ENCODE data around the gene WARS2. TPM values are rescaled to one million over a fixed set of nuclear protein-coding genes. Genes with fewer than 3 reads are reported as not detected.

The WARS2 gene
- polyA plus RNA-seq, 2 of the 4 experiments (the other 2 are of a cell fraction): 5.9 to 7.9 TPM

GRCh38 chr1:119034359-119034758, 106.1 kb downstream of the WARS2 start:
- CTCF ChIA-PET: no interaction called here
- POLR2A ChIA-PET: no interaction called here

GRCh38 chr1:119032986-119033385, 107.5 kb downstream of the WARS2 start:
- Histone ChIP-seq H3K4me3 (no peak overlapping the region), H3K4me1 (no peaks in the 10 kb centered on the region), H3K27ac (no peak overlapping the region), H3K9me3 (no peaks in the 10 kb centered on the region), H3K4me2 (no peak overlapping the region)
- CTCF ChIA-PET: no interaction called here
- ATAC-seq (no peak), DNase-seq (ENCODE audit: low read depth in 1 of 2, low spot score in 1 of 2) (no peak), FAIRE-seq (no peak)
- TF ChIP-seq, protein P1, sequence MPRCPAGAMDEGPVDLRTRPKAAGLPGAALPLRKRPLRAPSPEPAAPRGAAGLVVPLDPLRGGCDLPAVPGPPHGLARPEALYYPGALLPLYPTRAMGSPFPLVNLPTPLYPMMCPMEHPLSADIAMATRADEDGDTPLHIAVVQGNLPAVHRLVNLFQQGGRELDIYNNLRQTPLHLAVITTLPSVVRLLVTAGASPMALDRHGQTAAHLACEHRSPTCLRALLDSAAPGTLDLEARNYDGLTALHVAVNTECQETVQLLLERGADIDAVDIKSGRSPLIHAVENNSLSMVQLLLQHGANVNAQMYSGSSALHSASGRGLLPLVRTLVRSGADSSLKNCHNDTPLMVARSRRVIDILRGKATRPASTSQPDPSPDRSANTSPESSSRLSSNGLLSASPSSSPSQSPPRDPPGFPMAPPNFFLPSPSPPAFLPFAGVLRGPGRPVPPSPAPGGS (IDR thresholded peaks at IDR 0.05): no peak
- TF ChIP-seq RFX5 (IDR thresholded peaks at IDR 0.05): no peak
- TF ChIP-seq NFE2L2 (conservative IDR thresholded peaks at IDR 0.05; ENCODE audit: low read length): no peak
- TF ChIP-seq KDM5A (IDR thresholded peaks at IDR 0.05): no peak
- TF ChIP-seq CBX2 (IDR thresholded peaks at IDR 0.05; ENCODE audit: borderline replicate concordance, low read depth): no peak
- no peak for TF ChIP-seq EHMT2 (IDR thresholded peaks at IDR 0.05; ENCODE audit: low read depth)
- no peak for TF ChIP-seq GATA3 (IDR thresholded peaks at IDR 0.05; ENCODE audit: borderline replicate concordance)
- TF ChIP-seq NR3C1 (IDR thresholded peaks at IDR 0.05): no peak
- TF ChIP-seq ZNF302 (CRISPR knock-in tag; IDR thresholded peaks at IDR 0.05): no peak
- TF ChIP-seq JUNB (IDR thresholded peaks at IDR 0.05): no peak
- POLR2A ChIA-PET: no interaction called here
- 97% methylated on average over 22 of the region's 22 CpGs for WGBS (ENCODE audit: missing lambda C conversion rate)

More at GRCh38 chr1:119034359-119034758, 106.1 kb downstream of the WARS2 start:
- Histone ChIP-seq H3K4me2 (no peak overlapping the region), H3K9me3 (no peaks in the 10 kb centered on the region), H3K4me1 (no peaks in the 10 kb centered on the region), H3K27ac (no peak overlapping the region), H3K4me3 (no peak overlapping the region)
- no peak for DNase-seq (ENCODE audit: low read depth in 1 of 2, low spot score in 1 of 2)
- TF ChIP-seq RCOR1 (IDR thresholded peaks at IDR 0.05; ENCODE audit: low read depth, low read length) (no peak), HDAC2 (IDR thresholded peaks at IDR 0.05) (no peak), CBX8 (IDR thresholded peaks at IDR 0.05) (no peak), ESRRA (IDR thresholded peaks at IDR 0.05; ENCODE audit: borderline replicate concordance, low read length) (no peak), POLR2A (IDR thresholded peaks at IDR 0.05; ENCODE audit: low read length) (no peak), HOXA7 (CRISPR knock-in tag; IDR thresholded peaks at IDR 0.05) (no peak), EHMT2 (IDR thresholded peaks at IDR 0.05; ENCODE audit: low read depth) (no peak), EP300 (IDR thresholded peaks at IDR 0.05) (no peak), ZSCAN20 (CRISPR knock-in tag; IDR thresholded peaks at IDR 0.05) (no peak)
- TF ChIP-seq, protein P1 (IDR thresholded peaks at IDR 0.05): no peak
- TF ChIP-seq, protein P2, sequence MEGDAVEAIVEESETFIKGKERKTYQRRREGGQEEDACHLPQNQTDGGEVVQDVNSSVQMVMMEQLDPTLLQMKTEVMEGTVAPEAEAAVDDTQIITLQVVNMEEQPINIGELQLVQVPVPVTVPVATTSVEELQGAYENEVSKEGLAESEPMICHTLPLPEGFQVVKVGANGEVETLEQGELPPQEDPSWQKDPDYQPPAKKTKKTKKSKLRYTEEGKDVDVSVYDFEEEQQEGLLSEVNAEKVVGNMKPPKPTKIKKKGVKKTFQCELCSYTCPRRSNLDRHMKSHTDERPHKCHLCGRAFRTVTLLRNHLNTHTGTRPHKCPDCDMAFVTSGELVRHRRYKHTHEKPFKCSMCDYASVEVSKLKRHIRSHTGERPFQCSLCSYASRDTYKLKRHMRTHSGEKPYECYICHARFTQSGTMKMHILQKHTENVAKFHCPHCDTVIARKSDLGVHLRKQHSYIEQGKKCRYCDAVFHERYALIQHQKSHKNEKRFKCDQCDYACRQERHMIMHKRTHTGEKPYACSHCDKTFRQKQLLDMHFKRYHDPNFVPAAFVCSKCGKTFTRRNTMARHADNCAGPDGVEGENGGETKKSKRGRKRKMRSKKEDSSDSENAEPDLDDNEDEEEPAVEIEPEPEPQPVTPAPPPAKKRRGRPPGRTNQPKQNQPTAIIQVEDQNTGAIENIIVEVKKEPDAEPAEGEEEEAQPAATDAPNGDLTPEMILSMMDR (IDR thresholded peaks at IDR 0.05): no peak
- TF ChIP-seq, protein P3, sequence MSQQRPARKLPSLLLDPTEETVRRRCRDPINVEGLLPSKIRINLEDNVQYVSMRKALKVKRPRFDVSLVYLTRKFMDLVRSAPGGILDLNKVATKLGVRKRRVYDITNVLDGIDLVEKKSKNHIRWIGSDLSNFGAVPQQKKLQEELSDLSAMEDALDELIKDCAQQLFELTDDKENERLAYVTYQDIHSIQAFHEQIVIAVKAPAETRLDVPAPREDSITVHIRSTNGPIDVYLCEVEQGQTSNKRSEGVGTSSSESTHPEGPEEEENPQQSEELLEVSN (IDR thresholded peaks at IDR 0.05; ENCODE audit: borderline replicate concordance, low read depth): no peak
- no peak for FAIRE-seq
- ATAC-seq: no peak

DNA sequence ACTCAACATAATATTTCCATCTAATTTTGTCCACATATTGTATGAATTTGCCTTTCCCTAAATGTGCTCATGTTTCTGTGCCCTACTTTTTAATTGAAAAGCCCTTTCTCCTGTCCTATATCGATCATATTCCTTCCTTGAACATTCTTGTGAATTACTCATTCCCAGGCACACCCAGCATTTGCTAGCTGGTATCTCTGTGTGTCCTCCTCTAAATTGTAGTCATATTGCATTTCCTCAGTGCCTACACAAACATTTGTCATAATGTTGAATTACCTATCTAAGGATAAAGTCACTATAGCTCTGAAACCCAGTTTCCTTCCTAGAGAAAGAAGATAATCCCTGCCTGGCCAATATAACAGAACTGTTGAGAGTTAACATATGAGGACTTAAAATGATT, 112.7 kb downstream of the WARS2 start:
- no peak for ATAC-seq
- CTCF ChIA-PET: interaction anchor here (1.3 kb wide), 1 partner anchor 19 kb away, joined by 4 read pairs; no protein-coding TSS in a partner anchor

More for the DNA sequence above, 112.7 kb downstream of the WARS2 start:
- 4% methylated on average over 1 of the region's 1 CpG for WGBS (ENCODE audit: missing lambda C conversion rate)
- no peak overlapping the region for H3K27ac ChIP-seq
- FAIRE-seq: no peak
- no peak overlapping the region for H3K4me3 ChIP-seq
- H3K4me1 ChIP-seq: no peaks in the 10 kb centered on the region
- DNase-seq (ENCODE audit: low read depth in 1 of 2, low spot score in 1 of 2): no peak
- POLR2A ChIA-PET: no interaction called here
- no peak overlapping the region for H3K4me2 ChIP-seq
- no peaks in the 10 kb centered on the region for H3K9me3 ChIP-seq
- no peak for TF ChIP-seq EP300 (IDR thresholded peaks at IDR 0.05)
- TF ChIP-seq ZC3H11A (IDR thresholded peaks at IDR 0.05): no peak
- no peak for TF ChIP-seq RAD21 (conservative IDR thresholded peaks at IDR 0.05 in 1 of 2, IDR thresholded peaks at IDR 0.05 in 1 of 2)
- no peak for TF ChIP-seq ZNF302 (CRISPR knock-in tag; IDR thresholded peaks at IDR 0.05)
- TF ChIP-seq PHF8 (IDR thresholded peaks at IDR 0.05; ENCODE audit: borderline replicate concordance, low read depth): no peak
- TF ChIP-seq ZFP36 (IDR thresholded peaks at IDR 0.05; ENCODE audit: borderline replicate concordance, partially characterized antibody): no peak
- TF ChIP-seq, protein P2 (IDR thresholded peaks at IDR 0.05): no peak
- TF ChIP-seq MAFK (IDR thresholded peaks at IDR 0.05; ENCODE audit: partially characterized antibody): no peak
- no peak for TF ChIP-seq NR3C1 (IDR thresholded peaks at IDR 0.05)
- no peak for TF ChIP-seq RCOR1 (IDR thresholded peaks at IDR 0.05; ENCODE audit: low read depth, low read length)
- no peak for TF ChIP-seq RNF2 (IDR thresholded peaks at IDR 0.05; ENCODE audit: borderline replicate concordance, low read depth)
- no peak for TF ChIP-seq USF2 (IDR thresholded peaks at IDR 0.05)
- TF ChIP-seq CBX8 (IDR thresholded peaks at IDR 0.05): no peak
